Measurements from ENCODE around the gene ZNF616.

The ZNF616 gene

GRCh38 chr19:52139252-52140031 lies at the start of gene ZNF616:
Gene ZNF616 (minus strand): TSS chr19:52139938. CDS start chr19:52130512, 9,426 bp downstream.
- peak; percentile 93 for DNase-seq (ENCODE audit: low read depth)

DNA sequence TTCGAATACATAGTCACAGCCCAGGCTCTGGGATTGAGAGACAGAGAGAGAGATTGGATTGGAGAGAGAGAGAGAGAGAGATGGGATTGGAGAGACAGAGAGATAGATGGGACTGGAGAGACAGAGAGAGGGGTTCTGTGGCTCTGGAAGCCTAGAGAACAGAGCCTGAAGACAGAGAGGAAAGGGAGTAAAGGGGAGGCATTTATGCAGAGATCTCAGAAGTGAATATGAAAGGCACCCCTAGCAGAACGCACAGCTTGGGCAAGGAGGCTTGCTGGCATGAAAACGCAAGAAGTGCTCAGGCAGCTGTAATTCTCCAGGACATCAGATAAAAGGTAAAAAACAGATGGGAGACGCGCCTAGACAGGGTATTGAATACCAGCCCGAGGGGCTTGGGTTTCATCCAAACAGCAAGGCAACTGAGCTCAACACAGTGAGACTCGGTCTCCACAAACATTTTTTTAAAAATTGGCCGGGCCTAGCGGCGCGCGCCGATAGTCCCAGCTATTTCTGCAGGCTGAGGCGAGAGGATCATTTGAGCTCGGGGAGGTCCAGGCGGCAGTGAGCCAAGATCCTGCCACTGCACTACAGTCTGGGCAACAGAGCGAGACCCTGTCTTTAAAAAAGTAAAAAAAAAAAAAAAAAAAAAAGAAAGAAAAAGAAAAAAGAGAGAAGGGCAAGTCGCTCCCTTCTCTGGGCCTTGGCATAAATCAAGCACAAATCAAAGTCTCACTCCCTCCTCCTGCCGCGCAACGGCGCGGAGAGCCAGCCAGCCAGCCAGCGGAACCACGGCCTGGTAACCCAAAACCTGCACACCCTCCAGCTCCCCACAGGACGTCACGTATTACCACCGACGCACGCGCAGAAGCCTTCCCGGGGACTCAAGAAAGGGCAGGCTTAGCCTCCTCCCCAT lies 49.3 kb upstream of the ZNF616 start:
- DNase-seq (ENCODE audit: low read depth), result no peak

DNA sequence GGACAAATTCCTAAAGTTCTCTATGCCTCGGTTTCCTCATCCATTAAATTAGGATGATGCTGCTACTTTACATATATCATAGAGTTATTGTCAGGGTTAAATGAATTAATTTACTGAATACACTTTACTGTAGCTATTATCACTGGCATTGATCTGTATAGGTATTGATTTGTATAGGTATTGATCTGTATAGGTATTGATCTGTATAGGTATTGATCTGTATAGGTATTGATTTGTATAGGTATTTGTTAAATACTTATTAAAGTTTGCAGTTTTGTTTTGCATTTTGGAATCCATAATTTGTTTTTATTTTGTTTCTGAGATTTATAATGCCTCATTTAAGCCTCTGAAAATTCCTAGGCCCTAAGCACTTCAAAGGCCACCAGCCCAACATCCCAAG lies 47.7 kb upstream of the ZNF616 start:
- no peak for DNase-seq (ENCODE audit: low read depth)

GRCh38 chr19:52176574-52176973 lies 36.8 kb upstream of the ZNF616 start:
- no peak for DNase-seq (ENCODE audit: low read depth)

DNA sequence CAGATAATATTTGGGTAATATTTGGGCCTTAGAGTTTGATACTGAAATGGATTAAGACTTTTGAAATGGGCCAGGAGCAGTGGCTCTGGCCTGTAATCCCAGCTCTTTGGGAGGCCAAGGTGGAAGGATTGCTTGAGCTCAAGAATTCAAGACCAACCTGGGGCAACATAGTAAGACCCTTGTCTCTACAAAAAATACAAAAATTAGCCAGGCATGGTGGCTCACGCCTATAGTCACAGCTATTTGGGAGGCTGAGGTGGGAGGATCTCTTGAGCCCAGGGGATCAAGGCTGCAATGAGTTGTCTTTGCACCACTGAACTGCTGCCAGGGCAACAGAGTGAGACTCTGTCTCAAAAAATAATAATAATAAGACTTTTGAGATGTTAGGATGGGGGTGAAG lies 32.6 kb upstream of the ZNF616 start:
- DNase-seq (ENCODE audit: low read depth), result no peak

DNA sequence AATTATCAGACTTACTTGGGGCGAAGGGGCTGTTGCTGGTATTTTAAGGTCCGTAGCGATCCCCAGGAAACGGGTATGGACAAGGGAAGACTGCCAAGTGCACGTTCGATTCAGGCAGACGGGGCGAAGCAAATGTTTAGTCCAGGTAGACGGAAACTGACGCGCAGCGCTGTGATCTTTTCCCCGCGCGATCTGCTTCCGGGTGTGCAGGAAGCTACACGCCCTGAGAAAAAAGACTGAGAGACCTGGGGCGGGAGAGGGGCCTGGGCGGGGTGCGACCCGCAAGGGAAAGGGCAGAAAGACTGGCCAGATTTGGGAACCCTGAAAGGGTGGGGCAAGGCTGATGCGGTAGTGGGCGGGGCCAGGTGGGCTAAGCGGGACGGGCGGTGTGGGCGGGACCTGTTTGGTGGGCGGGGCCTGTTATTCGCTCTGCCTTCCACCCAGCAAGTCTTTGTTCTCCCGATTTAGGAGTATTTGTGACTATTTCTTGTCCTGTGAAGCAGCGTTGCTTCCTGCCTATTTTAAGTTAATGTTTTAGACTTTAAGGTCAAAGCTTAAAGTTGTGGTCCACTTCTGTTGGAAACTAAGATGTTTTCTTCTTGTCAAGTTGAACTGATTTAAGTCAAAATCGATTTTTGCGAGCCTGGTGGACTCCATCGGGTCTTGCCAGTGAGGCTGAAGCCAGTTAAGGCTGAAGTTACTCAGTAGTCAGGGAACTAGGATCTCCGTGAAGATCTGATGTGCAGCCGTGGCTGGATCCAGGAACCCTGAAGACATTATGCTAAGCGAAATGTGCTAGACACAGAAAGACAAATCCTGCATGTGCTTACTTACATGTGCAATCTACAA lies 31.8 kb upstream of the ZNF616 start, which contains the start of gene ZNF836:
TSS of gene ZNF836 (minus strand) at position 301 of the 849 bp plus-strand sequence. CDS start 3,549 bp downstream, outside the sequence.
- DNase-seq (ENCODE audit: low read depth), result peak; percentile 73

- no peak for DNase-seq (ENCODE audit: low read depth)
Measured at GRCh38 chr19:52170863-52171320, 31.2 kb upstream of the ZNF616 start.

DNA sequence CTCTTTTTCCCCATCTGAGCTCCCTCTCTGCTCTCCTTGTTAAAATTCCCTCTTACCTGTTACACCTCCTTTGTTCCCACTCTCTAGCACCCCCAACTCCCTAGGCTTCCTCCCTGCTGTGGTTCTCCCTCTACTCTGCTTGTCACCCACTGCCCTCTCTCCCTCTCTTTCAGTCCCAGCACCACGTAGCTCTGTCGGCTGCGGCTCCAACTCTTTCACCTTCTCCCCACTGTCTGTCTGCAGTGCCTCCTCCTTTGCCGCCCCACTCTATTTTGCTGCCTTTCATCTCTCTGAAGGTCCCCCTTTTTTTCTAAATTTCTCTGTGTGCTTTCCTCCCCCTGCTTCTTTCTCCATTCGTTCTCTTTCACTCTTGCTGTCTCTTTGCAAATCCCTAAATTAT lies 30.6 kb upstream of the ZNF616 start:
- DNase-seq (ENCODE audit: low read depth), result no peak

- DNase-seq (ENCODE audit: low read depth), result no peak
Measured at GRCh38 chr19:52155596-52156359, 16.0 kb upstream of the ZNF616 start.

GRCh38 chr19:52148256-52148655 lies 8.5 kb upstream of the ZNF616 start:
- DNase-seq (ENCODE audit: low read depth), result no peak

DNA sequence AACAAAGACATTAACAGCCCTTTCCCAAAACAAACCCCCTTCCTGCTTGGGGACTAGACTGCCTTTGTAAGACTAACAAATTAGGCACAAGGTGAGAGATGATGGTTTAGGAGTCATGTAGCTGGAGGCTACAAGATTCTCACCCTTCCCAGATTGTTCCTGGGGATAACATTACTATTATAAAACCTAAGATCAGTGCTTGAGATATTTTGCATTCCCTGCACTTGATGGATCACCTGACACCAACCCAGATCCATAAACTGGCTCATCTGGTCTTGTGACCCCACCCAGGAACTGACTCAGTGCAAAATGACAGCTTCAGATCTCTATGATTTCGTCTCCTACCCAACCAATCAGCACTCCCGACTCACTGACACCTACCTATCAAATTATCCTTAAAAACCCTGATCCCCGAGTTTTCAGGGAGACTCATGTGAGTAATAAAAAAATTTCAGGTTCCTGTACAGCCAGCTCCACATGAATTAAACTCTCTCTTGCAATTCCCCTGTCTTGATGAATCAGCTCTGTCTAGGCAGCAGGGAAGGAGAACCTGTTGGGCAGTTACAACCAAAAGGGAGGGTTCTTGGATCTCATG lies 2.4 kb upstream of the ZNF616 start:
- no peak for DNase-seq (ENCODE audit: low read depth)

DNA sequence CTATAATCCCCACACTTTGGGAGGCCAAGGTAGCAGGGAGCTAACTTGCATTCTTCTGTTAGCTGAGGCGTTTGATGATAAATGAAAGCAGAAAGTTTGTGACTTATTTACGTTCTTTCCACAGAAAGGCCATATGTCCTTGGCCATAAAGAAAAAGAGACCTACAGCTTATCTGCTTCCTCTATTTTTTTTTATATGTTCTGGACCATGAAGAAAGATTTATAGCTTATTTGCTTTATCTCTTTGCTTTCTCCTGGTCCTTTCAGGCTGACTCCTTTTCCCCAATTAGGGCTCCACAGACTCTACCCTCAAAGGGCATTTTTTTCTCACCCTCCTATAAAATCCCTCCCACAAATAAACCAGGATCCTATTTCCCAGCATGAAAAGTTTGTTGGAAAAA lies 1.5 kb upstream of the ZNF616 start:
- no peak for DNase-seq (ENCODE audit: low read depth)

DNA sequence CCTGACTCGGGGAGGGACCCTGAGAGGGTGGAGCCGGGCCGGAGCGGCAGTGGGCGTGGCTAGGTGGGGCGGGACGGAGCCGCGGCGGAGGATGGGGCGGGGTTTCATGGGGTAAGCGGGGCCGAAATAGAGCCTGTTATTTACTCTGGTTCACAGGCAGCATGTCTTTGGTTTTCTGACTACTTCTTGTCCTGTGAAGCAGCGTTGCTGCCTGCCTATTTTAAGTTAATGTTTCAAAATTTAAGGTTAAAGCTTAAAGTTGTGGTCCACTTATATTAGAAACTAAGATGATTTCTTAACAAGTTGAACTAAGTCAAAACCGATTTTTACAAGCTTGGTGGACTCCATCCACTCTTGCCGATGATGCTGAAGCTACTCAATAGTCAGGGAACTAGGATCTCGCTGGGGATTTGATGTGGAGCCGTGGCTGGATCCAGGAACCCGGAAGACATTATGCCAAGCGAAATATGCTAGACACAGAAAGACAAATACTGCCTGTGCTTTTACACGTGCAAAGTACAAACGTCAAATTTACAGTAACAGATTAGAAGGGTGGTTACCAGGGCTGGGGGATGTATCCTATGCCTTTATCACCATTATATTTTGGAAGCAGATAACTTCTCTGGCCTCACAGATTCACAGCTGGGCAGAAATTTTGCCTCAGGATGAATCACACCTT lies 433 bp upstream of the ZNF616 start:
- no peak for DNase-seq (ENCODE audit: low read depth)

DNA sequence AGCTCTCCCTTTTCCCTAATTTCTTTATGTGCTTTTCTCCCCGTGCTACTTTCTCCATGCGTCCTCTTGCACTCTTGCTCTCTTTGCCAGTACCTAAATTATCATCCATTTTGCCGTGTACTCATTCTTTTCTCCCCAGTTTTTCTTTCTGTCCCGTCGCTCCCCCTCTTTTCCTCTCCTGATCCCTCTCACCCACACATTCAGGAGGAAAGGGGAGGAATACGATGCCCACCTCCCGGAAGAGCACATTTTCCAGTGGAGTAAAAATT lies 821 bp downstream of the ZNF616 start:
- no peak for DNase-seq (ENCODE audit: low read depth)

- DNase-seq (ENCODE audit: low read depth), result no peak
Measured at GRCh38 chr19:52138278-52138982, 1.3 kb downstream of the ZNF616 start.

DNA sequence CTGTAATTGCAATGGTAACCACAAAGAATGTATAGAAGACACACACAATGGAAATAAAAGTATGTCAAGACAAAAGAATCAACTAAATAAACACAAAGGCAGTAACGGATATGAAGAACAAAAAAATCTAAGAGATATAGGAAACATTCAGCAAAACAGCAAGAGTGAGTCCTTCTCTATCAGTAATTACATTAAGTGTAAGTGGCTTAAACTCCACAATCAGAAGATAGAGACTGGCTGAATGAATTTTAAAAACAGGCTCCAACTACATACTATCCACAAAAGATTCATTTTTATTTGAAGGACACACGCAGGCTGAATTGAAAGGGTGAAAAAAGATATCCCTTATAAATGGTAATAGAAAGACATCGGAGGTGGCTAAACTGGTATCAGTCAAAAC lies 19.5 kb downstream of the ZNF616 start:
- DNase-seq (ENCODE audit: low read depth), result no peak

DNA sequence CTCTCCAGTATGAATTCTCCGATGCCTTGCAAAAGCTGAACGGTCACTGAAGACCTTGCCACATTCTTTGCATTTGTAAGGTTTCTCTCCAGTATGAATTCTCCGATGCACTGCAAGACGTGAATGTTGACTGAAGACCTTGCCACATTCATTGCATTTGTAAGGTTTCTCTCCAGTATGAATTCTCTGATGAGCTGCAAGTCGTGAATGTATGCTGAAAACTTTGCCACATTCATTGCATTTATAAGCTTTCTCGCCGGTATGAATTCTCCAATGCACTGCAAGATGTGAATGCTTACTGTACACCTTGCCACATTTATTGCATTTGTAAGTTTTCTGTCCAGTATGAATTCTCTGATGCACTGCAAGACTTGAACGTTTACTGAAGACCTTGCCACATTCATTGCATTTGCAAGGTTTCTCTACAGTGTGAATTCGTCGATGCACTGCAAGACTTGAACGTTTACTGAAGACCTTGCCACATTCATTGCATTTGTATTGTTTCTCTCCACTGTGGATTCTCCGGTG lies 24.1 kb downstream of the ZNF616 start:
- no peak for DNase-seq (ENCODE audit: low read depth)

DNA sequence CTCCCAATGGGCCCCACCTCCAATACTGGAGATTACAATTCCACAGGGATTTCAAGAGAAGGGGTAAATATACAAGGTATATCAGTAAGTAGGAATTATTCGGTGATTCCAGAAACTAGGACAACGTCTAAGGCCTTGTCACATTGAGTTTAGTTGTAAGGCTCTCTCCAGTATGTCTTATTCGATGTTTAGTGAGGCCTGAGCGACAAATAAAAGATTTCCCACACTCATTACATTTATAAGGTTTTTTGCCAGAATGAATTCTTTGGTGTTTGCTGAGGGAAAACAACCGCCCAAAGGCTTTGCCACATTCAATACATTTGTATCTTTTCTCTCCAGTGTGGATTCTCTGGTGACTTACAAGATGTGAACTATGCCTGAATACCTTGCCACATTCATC lies 25.0 kb downstream of the ZNF616 start:
- DNase-seq (ENCODE audit: low read depth), result no peak

DNA sequence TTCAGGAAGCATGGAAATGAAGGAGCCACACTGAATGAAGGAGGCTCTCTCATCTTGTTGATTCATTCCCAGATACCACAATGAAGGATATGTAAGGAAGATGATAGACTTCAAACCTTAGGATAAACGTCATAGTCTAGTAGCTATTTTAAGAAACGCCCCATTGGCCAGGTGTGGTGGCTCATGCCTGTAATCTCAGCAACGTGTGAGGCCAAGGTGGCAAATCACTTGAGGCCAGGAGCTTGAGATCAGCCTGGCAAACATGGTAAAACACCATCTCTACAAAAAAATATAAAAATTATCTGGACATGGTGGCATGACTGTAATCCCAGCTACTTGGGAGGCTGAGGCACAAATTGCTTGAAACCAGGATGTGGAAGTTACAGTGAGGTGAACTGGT lies 27.1 kb downstream of the ZNF616 start:
- no peak for DNase-seq (ENCODE audit: low read depth)

- no peak for DNase-seq (ENCODE audit: low read depth)
Measured at GRCh38 chr19:52110780-52111179, 29.0 kb downstream of the ZNF616 start.

All from fibroblast of gingiva (primary cell).